ENCODE data around the gene ZC3HAV1. TPM values are rescaled to one million over a fixed set of nuclear protein-coding genes. Genes with fewer than 3 reads are reported as not detected.

ZC3HAV1 gene
- total and polyA plus RNA-seq, 2 of the 13 experiments (the other 11 are each of a cell fraction or from before 2014, with no cell fraction given): 12.7 to 23.7 TPM

GRCh38 chr7:139065323-139065722 lies 44.2 kb downstream of the ZC3HAV1 start:
- no peak for DNase-seq (ENCODE audit: low spot score)
- H3K9me3 ChIP-seq (ENCODE audit: low read length): no peaks in the 10 kb centered on the region
- CTCF ChIA-PET (ENCODE audit: low intra/inter-chr PET ratio, low total read pairs): no interaction called here
- no peak overlapping the region for H3K9ac ChIP-seq (ENCODE audit: insufficient read depth, low read depth, low read length)
- no peak overlapping the region for H3K4me2 ChIP-seq (ENCODE audit: low read depth, low read length)
- H3K4me3 ChIP-seq (replicated peaks in 1 of 3; ENCODE audit: insufficient read depth in 1 of 3, low read depth in 2 of 3, low read length in 3 of 3): no peak overlapping the region
- in situ Hi-C loops (cut with HindIII; ENCODE audit: extremely low pct_ligation_motif_present, low pct_unique_long_range_greater_than_20kb): no loop called here
- no peak; the same call in 2 of the 3 replicates for ATAC-seq
- H2AFZ ChIP-seq (ENCODE audit: low read length): no peak overlapping the region
- no peaks in the 10 kb centered on the region for H3K4me1 ChIP-seq (ENCODE audit: insufficient read depth, low read length)
- peaks cover 26 to 75% of the 10 kb centered on the region in 2 experiments for H3K36me3 ChIP-seq (replicated peaks in 1 of 2; ENCODE audit: control insufficient read depth in 1 of 2, insufficient read depth in 2 of 2, low read length in 2 of 2)
- H3K27me3 ChIP-seq (ENCODE audit: control insufficient read depth in 1 of 2, insufficient read depth in 2 of 2, low read length in 2 of 2): no peaks in the 10 kb centered on the region
- BruUV-seq (replicated peaks): no TSS peak
- no peak for FAIRE-seq
- no peaks in the 10 kb centered on the region for H3K79me2 ChIP-seq (ENCODE audit: insufficient read depth, low read length)
- H4K20me1 ChIP-seq (ENCODE audit: insufficient read depth, low read length): no peaks in the 10 kb centered on the region
- no peak overlapping the region for H3K27ac ChIP-seq (ENCODE audit: extremely low read length, insufficient read depth, low read length)
- WGBS (ENCODE audit: low lambda C conversion rate): 86% methylated on average over 11 of the region's 11 CpGs
- intact Hi-C loops (cut with micrococcal nuclease; ENCODE audit: unreplicated experiment): no loop called here
- POLR2A ChIA-PET: no interaction called here
- TF ChIP-seq ZNF761 (CRISPR knock-in tag; conservative IDR thresholded peaks at IDR 0.05) (no peak), CBX1 (IDR thresholded peaks at IDR 0.05; ENCODE audit: low read depth) (no peak), ZNF512 (CRISPR knock-in tag; IDR thresholded peaks at IDR 0.05) (no peak), ASH2L (IDR thresholded peaks at IDR 0.05; ENCODE audit: insufficient read length, low read depth, low read length) (no peak), ZNF770 (CRISPR knock-in tag; IDR thresholded peaks at IDR 0.05) (no peak), TFE3 (CRISPR knock-in tag; IDR thresholded peaks at IDR 0.05) (no peak), ZBTB34 (CRISPR knock-in tag; IDR thresholded peaks at IDR 0.05) (no peak), SRSF4 (IDR thresholded peaks at IDR 0.05; ENCODE audit: low read depth, low read length, poor library complexity, severe bottlenecking) (no peak), JUND (CRISPR knock-in tag; IDR thresholded peaks at IDR 0.05) (no peak), ZHX1 (CRISPR knock-in tag; IDR thresholded peaks at IDR 0.05; ENCODE audit: low read depth) (no peak), ZNF713 (CRISPR knock-in tag; IDR thresholded peaks at IDR 0.05) (no peak), FUBP1 (CRISPR knock-in tag; IDR thresholded peaks at IDR 0.05; ENCODE audit: borderline replicate concordance) (no peak)
